ENCODE results near the gene DESI2.
"Not testable (repeated sequence)": the region's sequence is repeated elsewhere in the genome, so short reads cannot be mapped to it uniquely, and the experiment has no call there.

DNA sequence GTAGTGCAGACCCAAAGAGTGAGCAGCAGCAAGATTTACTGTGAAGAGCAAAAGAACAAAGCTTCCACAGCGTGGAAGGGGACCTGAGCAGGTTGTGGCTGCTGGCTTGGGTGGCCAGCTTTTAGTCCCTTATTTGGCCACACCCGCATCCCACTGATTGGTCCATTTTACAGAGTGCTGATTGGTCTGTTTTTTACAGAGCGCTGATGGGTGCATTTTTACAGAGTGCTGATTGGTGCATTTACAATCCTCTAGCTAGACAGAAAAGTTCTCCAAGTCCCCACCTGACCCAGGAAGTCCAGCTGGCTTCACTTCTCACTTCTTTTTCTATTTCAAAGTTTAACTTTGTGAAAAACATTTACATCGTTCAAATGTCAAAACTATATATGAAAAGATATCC lies 29.2 kb downstream of the DESI2 start:
- TF ChIP-seq POLR2AphosphoS5, POLR2A (IDR thresholded peaks at IDR 0.05): not testable (repeated sequence)

All from breast epithelium (tissue), 3 donors.